ENCODE results near the gene MED6.

MED6 gene

GRCh38 chr14:70638416-70638815 is 38.0 kb upstream of the MED6 start:
- H3K27me3 ChIP-seq (ENCODE audit: control insufficient read depth, low read length): no peaks in the 10 kb centered on the region
- H3K79me2 ChIP-seq (ENCODE audit: control insufficient read depth, low read length): peaks cover 60% of the 10 kb centered on the region
- H3F3A ChIP-seq (ENCODE audit: control insufficient read depth, insufficient read depth): peaks cover 14% of the 10 kb centered on the region
- no peaks in the 10 kb centered on the region for H4K20me1 ChIP-seq (ENCODE audit: control insufficient read depth, insufficient read depth, low read depth, low read length)
- no peak overlapping the region for H3K27ac ChIP-seq (ENCODE audit: low read depth, low read length)
- H3K4me2 ChIP-seq (ENCODE audit: low read length): peak overlapping the region; percentile 28; the same call in 1 of the 2 replicates
- peaks cover 41% of the 10 kb centered on the region for H3K4me1 ChIP-seq (ENCODE audit: control insufficient read depth, low read length)
- peaks cover 11% of the 10 kb centered on the region for H3K9me3 ChIP-seq (ENCODE audit: control insufficient read depth, insufficient read depth, low read length)
- H3K9me2 ChIP-seq (replicated peaks; ENCODE audit: control insufficient read depth, low read length): no peaks in the 10 kb centered on the region
- peaks cover 61% of the 10 kb centered on the region for H3K36me3 ChIP-seq (ENCODE audit: control insufficient read depth, low read length)
- TF ChIP-seq EZH2phosphoT487 (IDR thresholded peaks at IDR 0.05; ENCODE audit: borderline replicate concordance, low read length): no peak
- no peak for TF ChIP-seq CTCF (IDR thresholded peaks at IDR 0.05; ENCODE audit: low read depth, low read length, poor library complexity, severe bottlenecking)
- H3K4me3 ChIP-seq (ENCODE audit: low read length): no peak overlapping the region

GRCh38 chr14:70635971-70636595 is 35.6 kb upstream of the MED6 start:
- no peaks in the 10 kb centered on the region for H4K20me1 ChIP-seq (ENCODE audit: control insufficient read depth, insufficient read depth, low read depth, low read length)
- peaks cover 41% of the 10 kb centered on the region for H3K4me1 ChIP-seq (ENCODE audit: control insufficient read depth, low read length)
- no peak overlapping the region for H3K4me3 ChIP-seq (ENCODE audit: low read length)
- no peak overlapping the region for H3K4me2 ChIP-seq (ENCODE audit: low read length)
- peaks cover 14% of the 10 kb centered on the region for H3F3A ChIP-seq (ENCODE audit: control insufficient read depth, insufficient read depth)
- peaks cover 43% of the 10 kb centered on the region for H3K79me2 ChIP-seq (ENCODE audit: control insufficient read depth, low read length)
- H3K36me3 ChIP-seq (ENCODE audit: control insufficient read depth, low read length): peaks cover 56% of the 10 kb centered on the region
- no peaks in the 10 kb centered on the region for H3K27me3 ChIP-seq (ENCODE audit: control insufficient read depth, low read length)
- no peak overlapping the region for H3K27ac ChIP-seq (ENCODE audit: low read depth, low read length)
- no peaks in the 10 kb centered on the region for H3K9me2 ChIP-seq (replicated peaks; ENCODE audit: control insufficient read depth, low read length)
- H3K9me3 ChIP-seq (ENCODE audit: control insufficient read depth, insufficient read depth, low read length): peaks cover 11% of the 10 kb centered on the region
- TF ChIP-seq CTCF (IDR thresholded peaks at IDR 0.05; ENCODE audit: low read depth, low read length, poor library complexity, severe bottlenecking) (no peak), EZH2phosphoT487 (IDR thresholded peaks at IDR 0.05; ENCODE audit: borderline replicate concordance, low read length) (no peak)

GRCh38 chr14:70631948-70632347 is 31.5 kb upstream of the MED6 start:
- no peak for TF ChIP-seq CTCF (IDR thresholded peaks at IDR 0.05; ENCODE audit: low read depth, low read length, poor library complexity, severe bottlenecking)
- no peak for TF ChIP-seq EZH2phosphoT487 (IDR thresholded peaks at IDR 0.05; ENCODE audit: borderline replicate concordance, low read length)
- Histone ChIP-seq H3K4me3 (ENCODE audit: low read length) (no peak overlapping the region), H3K4me2 (ENCODE audit: low read length) (no peak overlapping the region), H3K9me3 (ENCODE audit: control insufficient read depth, insufficient read depth, low read length) (peaks cover 17% of the 10 kb centered on the region), H3K27ac (ENCODE audit: low read depth, low read length) (no peak overlapping the region), H3K9me2 (replicated peaks; ENCODE audit: control insufficient read depth, low read length) (no peaks in the 10 kb centered on the region), H3K79me2 (ENCODE audit: control insufficient read depth, low read length) (peaks cover 5% of the 10 kb centered on the region; the same call in 1 of the 2 replicates), H3K4me1 (ENCODE audit: control insufficient read depth, low read length) (peaks cover 4% of the 10 kb centered on the region; the same call in 1 of the 2 replicates), H3F3A (ENCODE audit: control insufficient read depth, insufficient read depth) (no peaks in the 10 kb centered on the region), H3K27me3 (ENCODE audit: control insufficient read depth, low read length) (no peaks in the 10 kb centered on the region), H4K20me1 (ENCODE audit: control insufficient read depth, insufficient read depth, low read depth, low read length) (no peaks in the 10 kb centered on the region), H3K36me3 (ENCODE audit: control insufficient read depth, low read length) (peaks cover 62% of the 10 kb centered on the region)

Data from DOHH2 (cell line).